K562 (cell line): ENCODE results near the gene ABHD8. TPM values are rescaled to one million over a fixed set of nuclear protein-coding genes. Genes with fewer than 3 reads are reported as not detected.

Experiments used
- ATAC-seq: fragments of 200-7000 bp; cut with Tn5 transposase; 3 replicates; pipeline ENCODE4 v1.9.1; 2020; ENCODE audit warnings: moderate library complexity
- BruUV-seq: library from RNA; stranded (reverse); fragments of 400-500 nt; replicated peaks from 2 replicates; lab custom pipeline; 2021; lab: Mats Ljungman, UMichigan
- CTCF ChIA-PET: fragments of 300-600 bp; formaldehyde crosslinking; extraction: SDS; loops from one replicate; lab custom pipeline; 2021; ENCODE audit warnings: low intra/inter-chr PET ratio; lab: Yijun Ruan, JAX
- POLR2A ChIA-PET: fragments of 300-600, 350-650 bp; sonication (Branson Sonifier 250); formaldehyde crosslinking; extraction: SDS; loops from one replicate; lab custom pipeline; 2021; ENCODE audit warnings: antibody characterized with exemption, inconsistent platforms; lab: Yijun Ruan, JAX
- DNase-seq, 4 experiments: peaks; one replicate each; pipeline versions ENCODE4 v3.0.0 to v3.0.0-alpha.2; 2011 to 2018; ENCODE audit warnings: low spot score in 3 of 4, mixed read lengths in 3 of 4; ENCODE audit errors: extremely low read depth in 1 of 4
- FAIRE-seq: peaks from 2 replicates; lab custom pipeline; 2011; peaks lifted over from hg19 to GRCh38; lab: Jason Lieb, UNC
- H2AFZ ChIP-seq: 2 replicates; pipeline ENCODE4 v1.6.0; 2011; ENCODE audit warnings: low read depth, low read length, control low read depth, inconsistent platforms
- H3K27ac ChIP-seq: fragments of 200-600 bp; 3 replicates; pipeline ENCODE4 v1.8.0; 2011; ENCODE audit warnings: low read depth, mild to moderate bottlenecking, control low read depth, inconsistent platforms, low read length, moderate library complexity, mixed read lengths; ENCODE audit errors: extremely low read depth
- H3K27me3 ChIP-seq, 2 experiments: fragments of 300-600 bp in 1 of 2; 2 replicates in 1 of 2; 3 replicates in 1 of 2; pipeline versions ENCODE4 v1.6.0 to v1.8.0; 2011; ENCODE audit warnings: inconsistent platforms in 2 of 2, low read length in 2 of 2, mild to moderate bottlenecking in 1 of 2, mixed read lengths in 1 of 2, moderate library complexity in 1 of 2; ENCODE audit not compliant: control insufficient read depth in 2 of 2, insufficient read depth in 2 of 2
- H3K36me3 ChIP-seq: fragments of 300-600 bp; 3 replicates; pipeline ENCODE4 v1.8.0; 2011; ENCODE audit warnings: mild to moderate bottlenecking, low read length, inconsistent platforms; ENCODE audit not compliant: control insufficient read depth, insufficient read depth
- H3K4me1 ChIP-seq, 2 experiments: fragments of 200-600 bp in 1 of 2; replicated peaks in 1 of 2; 2 replicates in 1 of 2; 3 replicates in 1 of 2; pipeline versions ENCODE4 v1.5.1 to v1.8.0; 2011; ENCODE audit warnings: inconsistent platforms in 2 of 2, low read length in 2 of 2, mild to moderate bottlenecking in 1 of 2, mixed read lengths in 1 of 2, moderate library complexity in 1 of 2; ENCODE audit not compliant: control insufficient read depth in 2 of 2, insufficient read depth in 2 of 2
- H3K4me2 ChIP-seq: 2 replicates; pipeline ENCODE4 v1.6.1; 2011; ENCODE audit warnings: low read length, control low read depth, inconsistent platforms, mixed read lengths; ENCODE audit not compliant: insufficient read depth
- H3K4me3 ChIP-seq: fragments of 200-600 bp; sonication (generic), shearing (Covaris generic); 2 replicates; pipeline ENCODE4 v1.5.1; 2016; ENCODE audit warnings: control low read depth, inconsistent platforms
- H3K79me2 ChIP-seq: fragments of 200-600 bp; 3 replicates; pipeline ENCODE4 v1.8.0; 2011; ENCODE audit warnings: low read length, inconsistent platforms; ENCODE audit not compliant: control insufficient read depth, insufficient read depth
- H3K9ac ChIP-seq, 2 experiments: 2 replicates each; pipeline versions ENCODE4 v1.6.0 to v1.6.1; 2011; ENCODE audit warnings: low read depth in 2 of 2, low read length in 2 of 2, control low read depth in 1 of 2, inconsistent platforms in 1 of 2, mild to moderate bottlenecking in 1 of 2, mixed read lengths in 1 of 2; ENCODE audit not compliant: insufficient read depth in 1 of 2
- H3K9me1 ChIP-seq: one replicate; pipeline ENCODE4 v1.6.0; 2011; ENCODE audit warnings: inconsistent platforms, mild to moderate bottlenecking, low read length, moderate library complexity; ENCODE audit not compliant: control insufficient read depth, insufficient read depth
- H3K9me3 ChIP-seq: replicated peaks from 2 replicates; pipeline ENCODE4 v1.5.1; 2011; ENCODE audit warnings: low read depth, low read length, inconsistent platforms; ENCODE audit not compliant: control insufficient read depth, insufficient read depth
- H4K20me1 ChIP-seq: replicated peaks from 2 replicates; pipeline ENCODE4 v1.6.1; 2011; ENCODE audit warnings: low read length, inconsistent platforms, mixed read lengths; ENCODE audit not compliant: control insufficient read depth, insufficient read depth
- ATF7 ChIP-seq: fragments of 450-650 bp; IDR thresholded peaks from 2 replicates; pipeline ENCODE4 v1.7.1; 2014; ENCODE audit warnings: mild to moderate bottlenecking, moderate library complexity
- CTBP1 ChIP-seq: fragments of 450-650 bp; IDR thresholded peaks from 2 replicates; pipeline ENCODE4 v1.6.1; 2016; ENCODE audit warnings: borderline replicate concordance
- DEAF1 ChIP-seq: fragments of 450-650 bp; formaldehyde crosslinking; IDR thresholded peaks from 2 replicates; pipeline ENCODE4 v1.4.0; 2020; ENCODE audit warnings: mild to moderate bottlenecking, moderate library complexity
- DLX4 ChIP-seq: fragments of 250-450 bp; sonication (Bioruptor Pico); IDR thresholded peaks from 2 replicates; pipeline ENCODE4 v1.6.1; 2021; ENCODE audit warnings: mild to moderate bottlenecking
- ESRRA ChIP-seq: fragments of 450-650 bp; IDR thresholded peaks from 2 replicates; pipeline ENCODE4 v1.6.1; 2014; ENCODE audit warnings: low read depth, mild to moderate bottlenecking, moderate library complexity, borderline replicate concordance
- HDAC1 ChIP-seq, 2 experiments: fragments of 450-650 bp; IDR thresholded peaks; 2 replicates each; pipeline ENCODE4 v1.6.1; 2016 to 2017; ENCODE audit warnings: inconsistent platforms in 1 of 2, mild to moderate bottlenecking in 1 of 2, moderate library complexity in 1 of 2
- JUND ChIP-seq, 2 experiments: IDR thresholded peaks; 2 replicates in 1 of 2; 3 replicates in 1 of 2; pipeline ENCODE4 v1.6.1; 2011; ENCODE audit warnings: borderline replicate concordance in 2 of 2, low read depth in 2 of 2, low read length in 2 of 2, improper control_type of control experiment in 1 of 2, missing biosample characterization in 1 of 2, missing genetic modification characterization in 1 of 2, missing genetic modification reagents in 1 of 2
- PKNOX1 ChIP-seq: fragments of 450-650 bp; IDR thresholded peaks from 2 replicates; pipeline ENCODE4 v1.6.1; 2016
- SMAD3 ChIP-seq: fragments of 450-650 bp; formaldehyde crosslinking; conservative IDR thresholded peaks from 2 replicates; pipeline ENCODE4 v1.4.0; 2020; ENCODE audit warnings: mild to moderate bottlenecking
- TFAP4 ChIP-seq: sonication (generic); formaldehyde crosslinking; IDR thresholded peaks from 2 replicates; pipeline ENCODE4 v1.8.0; 2022; ENCODE audit warnings: missing genetic modification reagents, mild to moderate bottlenecking, moderate library complexity, borderline replicate concordance
- TSHZ1 ChIP-seq: fragments of 250-450 bp; sonication (Bioruptor Pico); IDR thresholded peaks from 2 replicates; pipeline ENCODE4 v1.4.0; 2020; ENCODE audit warnings: mild to moderate bottlenecking, moderate library complexity
- ZEB2 ChIP-seq: fragments of 450-650 bp; IDR thresholded peaks from 2 replicates; pipeline ENCODE4 v1.6.1; 2016
- WGBS: fragments of 100-300 bp; shearing (Covaris generic); methylation state at CpG from one replicate; pipeline ENCODE4 v1.1.6; 2016; ENCODE audit warnings: low coverage, mixed read lengths; ENCODE audit not compliant: insufficient coverage; ENCODE audit errors: missing lambda C conversion rate; 5-methylcytosine and 5-hydroxymethylcytosine counted together
- in situ Hi-C: fragments of 300-500 bp; cut with MboI; formaldehyde crosslinking; loops from 4 replicates; pipeline ENCODE4 v1.15.0; 2018; ENCODE audit warnings: inconsistent platforms, mixed read lengths
- intact Hi-C: fragments of 100-400 bp; cut with micrococcal nuclease; formaldehyde crosslinking; loops from 2 replicates; pipeline ENCODE4 v1.14.2; 2022
- polyA plus RNA-seq, 8 experiments: library from polyadenylated mRNA; depleted of rRNA in 4 of 8; stranded (reverse) in 5 of 8; unstranded in 3 of 8; fragments of >200 nt; fragmentation: Nextera tagmentation in 2 of 8; fragmentation: Illumina TruSeq in 1 of 8; extraction: Ambion mirVana in 2 of 8; extraction: Trizol in 1 of 8; gene quantifications; 2 replicates each; pipeline versions ENCODE4 v1.2.1 to v1.2.3, GENCODE V29; 2011 to 2014; ENCODE audit warnings: inconsistent platforms in 1 of 8, missing spikeins in 1 of 8
- total RNA-seq, 7 experiments: library from RNA; depleted of rRNA in 6 of 7; stranded (reverse); fragments of >200 nt in 6 of 7; fragmentation: Illumina TruSeq in 2 of 7; extraction: Trizol in 2 of 7; gene quantifications; 2 replicates each; pipeline versions ENCODE4 v1.2.1 to v1.2.3, GENCODE V29; 2011 to 2021; ENCODE audit warnings: low replicate concordance in 1 of 7

Gene ABHD8
- total and polyA plus RNA-seq, 9 of the 15 experiments (the other 6 are each of a cell fraction or from before 2014, with no cell fraction given) = 0.04 to 6.6 (median 2.0) TPM; not detected in 1

- H3K27ac ChIP-seq = no peak overlapping the region
- peaks cover 6% of the 10 kb centered on the region; the same call in 1 of the 3 replicates for H3K36me3 ChIP-seq
- no peaks in the 10 kb centered on the region for H3K9me1 ChIP-seq
- H3K4me2 ChIP-seq = no peak overlapping the region
- ChIA-PET POLR2A (interaction anchor here (0.9 to 2.1 kb wide), 2 partner anchors 11 to 102 kb away, joined by 3 to 7 read pairs; partner anchors contain the start of gene ANO8), CTCF (interaction anchor here (0.5 to 1.5 kb wide), 4 partner anchors 37 to 47 kb away, joined by 3 to 5 read pairs (median 4); no protein-coding TSS in a partner anchor)
- peak; percentile 99 for ATAC-seq
- no TSS peak for BruUV-seq
- FAIRE-seq = peak; percentile 87
- peak; percentile 86 to 89 (median 88) for DNase-seq
- H3K9me3 ChIP-seq = no peaks in the 10 kb centered on the region
- peaks cover 0 to 12% of the 10 kb centered on the region in 2 experiments; a peak in 1 of 5 replicates for H3K4me1 ChIP-seq
- intact Hi-C loops = loop anchor here (1.0 kb wide), 1 partner anchor 40 kb away; no protein-coding TSS in a partner anchor
- WGBS = 17% methylated on average over 17 of the region's 24 CpGs
- peaks cover 3 to 17% of the 10 kb centered on the region in 2 experiments; a peak in 3 of 5 replicates for H3K27me3 ChIP-seq
- no peak overlapping the region for H3K9ac ChIP-seq
- in situ Hi-C loops = loop anchor here (5.0 kb wide), 1 partner anchor 41 kb away; no protein-coding TSS in a partner anchor
- H3K4me3 ChIP-seq = no peak overlapping the region
- 0 out of 2 replicates have a peak, but pooled peaks cover 3% of the 10 kb centered on the region for H4K20me1 ChIP-seq
- H3K79me2 ChIP-seq = no peaks in the 10 kb centered on the region
- H2AFZ ChIP-seq = peak overlapping the region; percentile 68; the same call in 1 of the 2 replicates
- 0 out of 2 replicates have a peak, but pooled peaks have one; percentile 21 for TF ChIP-seq ESRRA
- TF ChIP-seq HDAC1 (IDR thresholded peaks at IDR 0.05) = peak in 1 of 2 experiments; percentile 54; a peak in 1 of 4 replicates
- TF ChIP-seq TFAP4 (CRISPR knock-in tag) = peak; percentile 36; the same call in 1 of the 2 replicates
- TF ChIP-seq TSHZ1 (CRISPR knock-in tag) = no peak
- no peak for TF ChIP-seq SMAD3 (CRISPR knock-in tag)
- TF ChIP-seq DLX4 (CRISPR knock-in tag) = no peak
- TF ChIP-seq ATF7 = 0 out of 2 replicates have a peak, but pooled peaks have one; percentile 18
- peak; percentile 84; the same call in 1 of the 2 replicates for TF ChIP-seq CTBP1
- TF ChIP-seq DEAF1 (CRISPR knock-in tag) = peak; percentile 61
- TF ChIP-seq JUND (IDR thresholded peaks at IDR 0.05; ENCODE audit: borderline replicate concordance, low read depth, low read length) = peak; percentile 60; the same call in 1 of the 2 replicates
- TF ChIP-seq JUND (tag; IDR thresholded peaks at IDR 0.05; ENCODE audit: borderline replicate concordance, low read depth, low read length) = no peak; the same call in 2 of the 3 replicates
- peak; percentile 29 for TF ChIP-seq PKNOX1
- 0 out of 2 replicates have a peak, but pooled peaks have one; percentile 22 for TF ChIP-seq ZEB2
Measured at GRCh38 chr19:17346109-17346671, 43.0 kb upstream of the ABHD8 start.
